T-helper 2 cell treated with Interferon-gamma antibody and Interleukin-4, amounts not matched to agents 100 ng/mL and 5 ng/mL, for 36 hours (primary cell): ENCODE data around the gene DCST1. TPM values are rescaled to one million over a fixed set of nuclear protein-coding genes. Genes with fewer than 3 reads are reported as not detected.

ENCODE experiments used
- intact Hi-C: fragments of 100-400 bp; cut with micrococcal nuclease; formaldehyde crosslinking; loops from one replicate; pipeline ENCODE4 v1.15.1; 2023
- total RNA-seq: library from RNA; stranded (reverse); gene quantifications from 2 replicates; pipeline ENCODE4 v1.2.3, GENCODE V29; 2022

Gene DCST1
- total RNA-seq, 1 donor from 2014 or later: not detected

GRCh38 chr1:155051342-155051776, 17.7 kb downstream of the DCST1 start:
- intact Hi-C loops: loop anchor here (2.0 kb wide), 2 partner anchors 53 to 77 kb away; partner anchors contain the start of gene CKS1B

- intact Hi-C loops: loop anchor here (1.0 to 2.0 kb wide), 3 partner anchors 9 to 77 kb away; partner anchors contain the start of gene CKS1B
Observed at GRCh38 chr1:155051777-155052398, 18.3 kb downstream of the DCST1 start.

- intact Hi-C loops: loop anchor here (1.0 kb wide), 1 partner anchor 9 kb away; no protein-coding TSS in a partner anchor
Observed at GRCh38 chr1:155052439-155053395, 19.1 kb downstream of the DCST1 start.

- intact Hi-C loops: no loop called here
Observed at GRCh38 chr1:155053531-155054105, 20.0 kb downstream of the DCST1 start.

GRCh38 chr1:155057104-155057503, 23.5 kb downstream of the DCST1 start:
- intact Hi-C loops: no loop called here

GRCh38 chr1:155057788-155058211, 24.2 kb downstream of the DCST1 start:
- intact Hi-C loops: no loop called here

- intact Hi-C loops: loop anchor here (1.0 to 10.0 kb wide), 6 partner anchors 8 to 501 kb away; partner anchors contain the start of genes PBXIP1 and PMVK
Observed at GRCh38 chr1:155060736-155061135, 27.1 kb downstream of the DCST1 start.

GRCh38 chr1:155061381-155062150, 27.9 kb downstream of the DCST1 start:
- intact Hi-C loops: loop anchor here (1.0 to 10.0 kb wide), 6 partner anchors 9 to 502 kb away; partner anchors contain the start of genes PBXIP1 and PMVK

GRCh38 chr1:155062151-155062686, 28.6 kb downstream of the DCST1 start:
- intact Hi-C loops: loop anchor here (5.0 to 10.0 kb wide), 3 partner anchors 105 to 397 kb away; partner anchors contain the start of genes PBXIP1 and PMVK

- intact Hi-C loops: loop anchor here (1.0 to 10.0 kb wide), 6 partner anchors 21 to 398 kb away; partner anchors contain the start of genes PBXIP1, PMVK, SLC50A1 and ZBTB7B
Observed at GRCh38 chr1:155062702-155063411, 29.2 kb downstream of the DCST1 start.

- intact Hi-C loops: loop anchor here (1.0 to 10.0 kb wide), 6 partner anchors 21 to 399 kb away; partner anchors contain the start of genes PBXIP1, PMVK, SLC50A1 and ZBTB7B
Observed at GRCh38 chr1:155063550-155064110, 30.0 kb downstream of the DCST1 start, which contains the start of gene EFNA4. EFNA4 (plus strand) TSS chr1:155063740; CDS start chr1:155063824, 84 bp downstream.

GRCh38 chr1:155064111-155064831, 30.6 kb downstream of the DCST1 start:
- intact Hi-C loops: loop anchor here (5.0 to 10.0 kb wide), 3 partner anchors 107 to 399 kb away; partner anchors contain the start of genes PBXIP1 and PMVK

- intact Hi-C loops: loop anchor here (5.0 to 10.0 kb wide), 3 partner anchors 108 to 400 kb away; partner anchors contain the start of genes PBXIP1 and PMVK
Observed at GRCh38 chr1:155064832-155065429, 31.3 kb downstream of the DCST1 start.

- intact Hi-C loops: loop anchor here (10.0 kb wide), 1 partner anchor 402 kb away; no protein-coding TSS in a partner anchor
Observed at GRCh38 chr1:155066777-155067176, 33.2 kb downstream of the DCST1 start.

- intact Hi-C loops: loop anchor here (10.0 kb wide), 1 partner anchor 404 kb away; no protein-coding TSS in a partner anchor
Observed at GRCh38 chr1:155068599-155068998, 35.0 kb downstream of the DCST1 start.

- intact Hi-C loops: loop anchor here (10.0 kb wide), 1 partner anchor 405 kb away; no protein-coding TSS in a partner anchor
Observed at GRCh38 chr1:155069551-155070157, 36.0 kb downstream of the DCST1 start.

GRCh38 chr1:155070158-155070621, 36.6 kb downstream of the DCST1 start:
- intact Hi-C loops: no loop called here
